Panc1 (cell line): ENCODE data around the gene NTN3. TPM values are rescaled to one million over a fixed set of nuclear protein-coding genes. Genes with fewer than 3 reads are reported as not detected.

Source experiments
- ATAC-seq: fragments of 200-7000 bp; cut with Tn5 transposase; 2 replicates; pipeline ENCODE4 v1.9.1; 2020; ENCODE audit warnings: mild to moderate bottlenecking, moderate library complexity
- BruUV-seq: library from RNA; stranded (reverse); fragments of 400-500 nt; replicated peaks from 2 replicates; lab custom pipeline; 2021; lab: Mats Ljungman, UMichigan
- CTCF ChIA-PET: fragments of 300-600 bp; sonication (Branson Sonifier 250); formaldehyde crosslinking; loops from one replicate; lab custom pipeline; 2022; ENCODE audit warnings: antibody characterized with exemption; lab: Charles Lee
- POLR2A ChIA-PET: fragments of 300-600 bp; sonication (Branson Sonifier 250); formaldehyde crosslinking; loops from one replicate; lab custom pipeline; 2022; ENCODE audit warnings: antibody characterized with exemption; lab: Charles Lee
- DNase-seq: peaks from one replicate; pipeline ENCODE4 v3.0.0-alpha.2; 2010; ENCODE audit warnings: low read depth, low spot score
- H3K27ac ChIP-seq: 2 replicates; pipeline ENCODE4 v1.5.1; 2011; ENCODE audit warnings: mild to moderate bottlenecking, low read length, inconsistent platforms
- H3K27me3 ChIP-seq: fragments of 200-500 bp; sonication (Bioruptor generic); 2 replicates; pipeline ENCODE4 v1.6.0; 2014; ENCODE audit warnings: low read length, inconsistent platforms; ENCODE audit not compliant: control insufficient read depth, insufficient read depth
- H3K36me3 ChIP-seq: fragments of 200-500 bp; sonication (Bioruptor generic); 2 replicates; pipeline ENCODE4 v1.5.1; 2014; ENCODE audit warnings: inconsistent platforms, mild to moderate bottlenecking, low read length, moderate library complexity; ENCODE audit not compliant: control insufficient read depth, insufficient read depth
- H3K4me1 ChIP-seq: 2 replicates; pipeline ENCODE4 v1.5.1; 2011; ENCODE audit warnings: inconsistent platforms, mild to moderate bottlenecking, low read length, moderate library complexity; ENCODE audit not compliant: control insufficient read depth, insufficient read depth
- H3K4me3 ChIP-seq, 2 experiments: 2 replicates each; pipeline ENCODE4 v1.5.1; 2011 to 2012; ENCODE audit warnings: low read depth in 2 of 2, low read length in 2 of 2, mild to moderate bottlenecking in 2 of 2, inconsistent platforms in 1 of 2, moderate library complexity in 1 of 2
- H3K9me3 ChIP-seq: fragments of 200-500 bp; sonication (Bioruptor generic); 2 replicates; pipeline ENCODE4 v1.5.1; 2014; ENCODE audit warnings: low read depth, mild to moderate bottlenecking, inconsistent platforms, low read length, moderate library complexity; ENCODE audit not compliant: control insufficient read depth, insufficient read depth
- POLR2AphosphoS5 ChIP-seq: IDR thresholded peaks from 2 replicates; pipeline ENCODE4 v1.6.1; 2012; ENCODE audit warnings: mild to moderate bottlenecking, low read depth, low read length, moderate library complexity
- SIN3A ChIP-seq: IDR thresholded peaks from 2 replicates; pipeline ENCODE4 v1.6.1; 2012; ENCODE audit warnings: low read depth, mild to moderate bottlenecking, low read length, moderate library complexity, borderline replicate concordance; ENCODE audit not compliant: insufficient read depth
- TCF7L2 ChIP-seq: IDR thresholded peaks from 2 replicates; pipeline ENCODE4 v1.6.1; 2011; ENCODE audit warnings: mild to moderate bottlenecking, low read depth, low read length, inconsistent platforms
- in situ Hi-C: cut with HindIII; loops from 2 replicates; pipeline ENCODE4 v1.10.0; 2016; ENCODE audit warnings: low sequenced_read_pairs, low pct_unique_long_range_greater_than_20kb
- intact Hi-C: fragments of 100-400 bp; cut with micrococcal nuclease; formaldehyde crosslinking; loops from one replicate; pipeline ENCODE4 v1.10.0; 2022; ENCODE audit not compliant: unreplicated experiment
- total RNA-seq: library from RNA; stranded (reverse); gene quantifications from one replicate; pipeline ENCODE4 v1.2.1, GENCODE V29; 2021; ENCODE audit not compliant: unreplicated experiment
- TF ChIP-seq, protein P1 (sequence below): fragments of 450-650 bp; IDR thresholded peaks from 2 replicates; pipeline ENCODE4 v1.5.1; 2017; ENCODE audit warnings: mild to moderate bottlenecking
- TF ChIP-seq, protein P2 (sequence below), 2 experiments: IDR thresholded peaks; 2 replicates each; pipeline ENCODE4 v1.6.1; 2011 to 2012; ENCODE audit warnings: low read depth in 2 of 2, control low read depth in 1 of 2, low read length in 1 of 2, mild to moderate bottlenecking in 1 of 2, moderate library complexity in 1 of 2; ENCODE audit not compliant: insufficient read depth in 1 of 2

Gene NTN3
- total RNA-seq, 1 experiment from 2014 or later: 3.2 TPM

DNA sequence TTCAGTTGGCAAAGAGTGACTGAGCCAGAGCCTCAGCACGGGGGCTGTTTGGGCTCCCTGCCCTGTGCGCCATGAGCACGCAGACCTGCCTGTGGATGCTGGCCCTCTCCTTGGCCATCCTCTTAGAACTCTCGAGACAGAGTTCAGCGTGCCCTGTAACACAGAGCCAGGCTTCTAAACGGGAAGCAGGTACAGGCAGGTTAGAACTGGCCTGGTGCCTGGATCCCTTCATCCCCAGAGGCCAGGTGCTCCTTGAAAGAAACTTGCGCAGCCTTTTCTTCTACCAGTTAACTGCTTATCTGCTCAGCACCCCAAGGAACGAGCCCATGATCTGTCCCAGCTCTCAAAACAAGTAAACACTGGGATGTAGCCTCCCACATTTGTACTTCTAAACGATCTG, 35.0 kb upstream of the NTN3 start:
- H3K36me3 ChIP-seq: peaks cover 22% of the 10 kb centered on the region
- intact Hi-C loops: no loop called here
- TF ChIP-seq, protein P1, sequence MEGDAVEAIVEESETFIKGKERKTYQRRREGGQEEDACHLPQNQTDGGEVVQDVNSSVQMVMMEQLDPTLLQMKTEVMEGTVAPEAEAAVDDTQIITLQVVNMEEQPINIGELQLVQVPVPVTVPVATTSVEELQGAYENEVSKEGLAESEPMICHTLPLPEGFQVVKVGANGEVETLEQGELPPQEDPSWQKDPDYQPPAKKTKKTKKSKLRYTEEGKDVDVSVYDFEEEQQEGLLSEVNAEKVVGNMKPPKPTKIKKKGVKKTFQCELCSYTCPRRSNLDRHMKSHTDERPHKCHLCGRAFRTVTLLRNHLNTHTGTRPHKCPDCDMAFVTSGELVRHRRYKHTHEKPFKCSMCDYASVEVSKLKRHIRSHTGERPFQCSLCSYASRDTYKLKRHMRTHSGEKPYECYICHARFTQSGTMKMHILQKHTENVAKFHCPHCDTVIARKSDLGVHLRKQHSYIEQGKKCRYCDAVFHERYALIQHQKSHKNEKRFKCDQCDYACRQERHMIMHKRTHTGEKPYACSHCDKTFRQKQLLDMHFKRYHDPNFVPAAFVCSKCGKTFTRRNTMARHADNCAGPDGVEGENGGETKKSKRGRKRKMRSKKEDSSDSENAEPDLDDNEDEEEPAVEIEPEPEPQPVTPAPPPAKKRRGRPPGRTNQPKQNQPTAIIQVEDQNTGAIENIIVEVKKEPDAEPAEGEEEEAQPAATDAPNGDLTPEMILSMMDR: no peak
- TF ChIP-seq SIN3A (no peak), POLR2AphosphoS5 (no peak), TCF7L2 (no peak)
- TF ChIP-seq, protein P2, sequence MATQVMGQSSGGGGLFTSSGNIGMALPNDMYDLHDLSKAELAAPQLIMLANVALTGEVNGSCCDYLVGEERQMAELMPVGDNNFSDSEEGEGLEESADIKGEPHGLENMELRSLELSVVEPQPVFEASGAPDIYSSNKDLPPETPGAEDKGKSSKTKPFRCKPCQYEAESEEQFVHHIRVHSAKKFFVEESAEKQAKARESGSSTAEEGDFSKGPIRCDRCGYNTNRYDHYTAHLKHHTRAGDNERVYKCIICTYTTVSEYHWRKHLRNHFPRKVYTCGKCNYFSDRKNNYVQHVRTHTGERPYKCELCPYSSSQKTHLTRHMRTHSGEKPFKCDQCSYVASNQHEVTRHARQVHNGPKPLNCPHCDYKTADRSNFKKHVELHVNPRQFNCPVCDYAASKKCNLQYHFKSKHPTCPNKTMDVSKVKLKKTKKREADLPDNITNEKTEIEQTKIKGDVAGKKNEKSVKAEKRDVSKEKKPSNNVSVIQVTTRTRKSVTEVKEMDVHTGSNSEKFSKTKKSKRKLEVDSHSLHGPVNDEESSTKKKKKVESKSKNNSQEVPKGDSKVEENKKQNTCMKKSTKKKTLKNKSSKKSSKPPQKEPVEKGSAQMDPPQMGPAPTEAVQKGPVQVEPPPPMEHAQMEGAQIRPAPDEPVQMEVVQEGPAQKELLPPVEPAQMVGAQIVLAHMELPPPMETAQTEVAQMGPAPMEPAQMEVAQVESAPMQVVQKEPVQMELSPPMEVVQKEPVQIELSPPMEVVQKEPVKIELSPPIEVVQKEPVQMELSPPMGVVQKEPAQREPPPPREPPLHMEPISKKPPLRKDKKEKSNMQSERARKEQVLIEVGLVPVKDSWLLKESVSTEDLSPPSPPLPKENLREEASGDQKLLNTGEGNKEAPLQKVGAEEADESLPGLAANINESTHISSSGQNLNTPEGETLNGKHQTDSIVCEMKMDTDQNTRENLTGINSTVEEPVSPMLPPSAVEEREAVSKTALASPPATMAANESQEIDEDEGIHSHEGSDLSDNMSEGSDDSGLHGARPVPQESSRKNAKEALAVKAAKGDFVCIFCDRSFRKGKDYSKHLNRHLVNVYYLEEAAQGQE (IDR thresholded peaks at IDR 0.05; ENCODE audit: insufficient read depth in 1 of 2, low read depth in 2 of 2, low read length in 1 of 2): no peak
- CTCF ChIA-PET: no interaction called here
- POLR2A ChIA-PET: interaction anchor here (0.5 kb wide), 1 partner anchor 12 kb away, joined by 3 read pairs; no protein-coding TSS in a partner anchor
- BruUV-seq: no TSS peak
- no peaks in the 10 kb centered on the region for H3K9me3 ChIP-seq
- peaks cover 2% of the 10 kb centered on the region for H3K4me1 ChIP-seq
- DNase-seq: no peak
- no peak overlapping the region for H3K27ac ChIP-seq
- ATAC-seq: no peak
- in situ Hi-C loops: no loop called here
- no peak overlapping the region for H3K4me3 ChIP-seq
- no peaks in the 10 kb centered on the region for H3K27me3 ChIP-seq

DNA sequence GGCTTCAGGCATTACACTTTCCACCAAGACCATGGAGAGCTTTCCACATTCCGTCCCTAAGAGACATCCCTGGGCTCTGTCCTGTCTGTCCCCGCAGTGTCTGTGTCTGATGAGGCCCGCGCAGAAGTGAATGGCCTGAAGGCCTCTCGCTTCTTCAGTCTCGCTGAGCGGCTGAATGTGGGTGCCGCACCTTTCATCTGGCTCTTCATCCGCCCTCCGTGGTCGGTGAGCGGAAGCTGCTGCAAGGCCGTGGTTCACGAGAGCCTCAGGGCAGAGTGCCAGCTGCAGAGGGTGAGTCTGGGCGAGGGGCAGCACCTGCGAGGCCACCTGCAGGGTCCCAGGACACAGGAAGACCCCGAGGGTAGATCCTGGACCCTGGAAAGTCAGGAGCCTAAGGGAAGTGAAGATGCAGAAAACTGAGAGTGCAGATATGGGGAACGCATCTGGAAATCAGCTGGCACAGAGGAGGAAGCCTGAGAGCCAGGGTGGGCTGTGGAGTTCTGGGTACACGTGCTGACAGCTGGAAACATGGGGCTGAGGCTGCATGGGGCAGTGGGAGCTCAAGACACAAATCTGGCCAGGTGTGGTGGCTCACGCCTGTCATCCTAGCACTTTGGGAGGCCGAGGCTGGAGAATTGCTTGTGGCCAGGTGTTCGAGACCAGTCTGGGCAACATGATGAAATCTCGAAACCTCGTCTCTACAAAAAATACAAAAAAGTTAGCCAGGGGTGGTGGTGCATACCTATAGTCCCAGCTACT, 33.9 kb upstream of the NTN3 start:
- intact Hi-C loops: no loop called here
- in situ Hi-C loops: no loop called here
- no peak overlapping the region for H3K27ac ChIP-seq
- peaks cover 18% of the 10 kb centered on the region for H3K36me3 ChIP-seq
- no peaks in the 10 kb centered on the region for H3K9me3 ChIP-seq
- H3K27me3 ChIP-seq: no peaks in the 10 kb centered on the region
- no peak overlapping the region for H3K4me3 ChIP-seq
- ATAC-seq: no peak
- H3K4me1 ChIP-seq: no peaks in the 10 kb centered on the region
- ChIA-PET POLR2A (no interaction called here), CTCF (interaction anchor here (0.6 to 0.8 kb wide), 2 partner anchors 116 to 134 kb away, joined by 5 to 7 read pairs; no protein-coding TSS in a partner anchor)
- TF ChIP-seq SIN3A (no peak), POLR2AphosphoS5 (no peak), TCF7L2 (no peak)
- TF ChIP-seq, protein P2 (IDR thresholded peaks at IDR 0.05; ENCODE audit: insufficient read depth in 1 of 2, low read depth in 2 of 2, low read length in 1 of 2): no peak
- TF ChIP-seq, protein P1: no peak
- no peak for DNase-seq
- no TSS peak for BruUV-seq
